ENCODE results near the gene ZKSCAN7.
"Not testable (repeated sequence)": the region's sequence is repeated elsewhere in the genome, so short reads cannot be mapped to it uniquely, and the experiment has no call there.

ZKSCAN7 gene

GRCh38 chr3:44530911-44531310, 24.1 kb upstream of the ZKSCAN7 start:
- TF ChIP-seq, protein P1, sequence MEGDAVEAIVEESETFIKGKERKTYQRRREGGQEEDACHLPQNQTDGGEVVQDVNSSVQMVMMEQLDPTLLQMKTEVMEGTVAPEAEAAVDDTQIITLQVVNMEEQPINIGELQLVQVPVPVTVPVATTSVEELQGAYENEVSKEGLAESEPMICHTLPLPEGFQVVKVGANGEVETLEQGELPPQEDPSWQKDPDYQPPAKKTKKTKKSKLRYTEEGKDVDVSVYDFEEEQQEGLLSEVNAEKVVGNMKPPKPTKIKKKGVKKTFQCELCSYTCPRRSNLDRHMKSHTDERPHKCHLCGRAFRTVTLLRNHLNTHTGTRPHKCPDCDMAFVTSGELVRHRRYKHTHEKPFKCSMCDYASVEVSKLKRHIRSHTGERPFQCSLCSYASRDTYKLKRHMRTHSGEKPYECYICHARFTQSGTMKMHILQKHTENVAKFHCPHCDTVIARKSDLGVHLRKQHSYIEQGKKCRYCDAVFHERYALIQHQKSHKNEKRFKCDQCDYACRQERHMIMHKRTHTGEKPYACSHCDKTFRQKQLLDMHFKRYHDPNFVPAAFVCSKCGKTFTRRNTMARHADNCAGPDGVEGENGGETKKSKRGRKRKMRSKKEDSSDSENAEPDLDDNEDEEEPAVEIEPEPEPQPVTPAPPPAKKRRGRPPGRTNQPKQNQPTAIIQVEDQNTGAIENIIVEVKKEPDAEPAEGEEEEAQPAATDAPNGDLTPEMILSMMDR (IDR thresholded peaks at IDR 0.05; ENCODE audit: low read depth, low read length) = no peak
- in situ Hi-C loops (cut with HindIII; ENCODE audit: low sequenced_read_pairs) = no loop called here

DNA sequence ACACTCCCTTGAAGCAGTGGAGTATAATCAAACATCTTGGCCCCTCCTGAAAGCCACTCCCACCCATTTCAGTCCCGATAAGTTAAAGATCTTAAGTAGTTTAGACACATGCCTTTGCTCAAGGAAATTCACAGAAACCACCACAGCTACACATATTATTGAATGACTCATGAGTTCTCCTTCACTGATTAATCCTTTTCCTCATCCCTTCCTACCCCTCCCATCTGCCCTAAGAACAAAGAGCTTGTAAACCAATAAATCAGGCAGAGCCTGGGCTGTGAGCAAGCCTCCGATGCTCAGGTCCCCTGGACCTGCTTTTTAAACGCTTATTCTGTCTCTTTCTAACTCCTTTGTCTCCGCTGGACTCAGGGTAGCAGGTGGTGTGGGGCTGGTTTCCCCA, 20.3 kb upstream of the ZKSCAN7 start:
- DNase-seq (ENCODE audit: low read depth, low spot score); in situ Hi-C loops (cut with HindIII; ENCODE audit: low sequenced_read_pairs); H3K4me3 ChIP-seq (ENCODE audit: low read depth, low read length): not testable (repeated sequence)

More at GRCh38 chr3:44530911-44531310, 24.1 kb upstream of the ZKSCAN7 start:
- DNase-seq (ENCODE audit: low read depth, low spot score) = no peak
- no peak overlapping the region for H3K4me3 ChIP-seq (ENCODE audit: low read depth, low read length)

- TF ChIP-seq, protein P1 (IDR thresholded peaks at IDR 0.05; ENCODE audit: low read depth, low read length) = no peak
- no peak for DNase-seq (ENCODE audit: low read depth, low spot score)
- in situ Hi-C loops (cut with HindIII; ENCODE audit: low sequenced_read_pairs) = no loop called here
Measured at GRCh38 chr3:44535364-44535763, 19.6 kb upstream of the ZKSCAN7 start.

GRCh38 chr3:44544811-44545210, 10.2 kb upstream of the ZKSCAN7 start:
- in situ Hi-C loops (cut with HindIII; ENCODE audit: low sequenced_read_pairs); DNase-seq (ENCODE audit: low read depth, low spot score); H3K4me3 ChIP-seq (ENCODE audit: low read depth, low read length): not testable (repeated sequence)

More at GRCh38 chr3:44535364-44535763, 19.6 kb upstream of the ZKSCAN7 start:
- H3K4me3 ChIP-seq (ENCODE audit: low read depth, low read length) = no peak overlapping the region

- TF ChIP-seq, protein P1 (IDR thresholded peaks at IDR 0.05; ENCODE audit: low read depth, low read length) = no peak
- in situ Hi-C loops (cut with HindIII; ENCODE audit: low sequenced_read_pairs) = no loop called here
- H3K4me3 ChIP-seq (ENCODE audit: low read depth, low read length) = peak overlapping the region; percentile 77
- DNase-seq (ENCODE audit: low read depth, low spot score) = peak; percentile 16
Measured at GRCh38 chr3:44555723-44556122, 730 bp downstream of the ZKSCAN7 start.

GRCh38 chr3:44557074-44557473, 2.1 kb downstream of the ZKSCAN7 start:
- in situ Hi-C loops (cut with HindIII; ENCODE audit: low sequenced_read_pairs) = no loop called here
- H3K4me3 ChIP-seq (ENCODE audit: low read depth, low read length) = no peak overlapping the region
- no peak for DNase-seq (ENCODE audit: low read depth, low spot score)
- TF ChIP-seq, protein P1 (IDR thresholded peaks at IDR 0.05; ENCODE audit: low read depth, low read length) = no peak

GRCh38 chr3:44561076-44561475, 6.1 kb downstream of the ZKSCAN7 start:
- no peak for DNase-seq (ENCODE audit: low read depth, low spot score)
- TF ChIP-seq, protein P1 (IDR thresholded peaks at IDR 0.05; ENCODE audit: low read depth, low read length) = no peak
- in situ Hi-C loops (cut with HindIII; ENCODE audit: low sequenced_read_pairs) = no loop called here
- no peak overlapping the region for H3K4me3 ChIP-seq (ENCODE audit: low read depth, low read length)

- TF ChIP-seq, protein P1 (IDR thresholded peaks at IDR 0.05; ENCODE audit: low read depth, low read length) = no peak
- no peak overlapping the region for H3K4me3 ChIP-seq (ENCODE audit: low read depth, low read length)
- DNase-seq (ENCODE audit: low read depth, low spot score) = no peak
- in situ Hi-C loops (cut with HindIII; ENCODE audit: low sequenced_read_pairs) = no loop called here
Measured at GRCh38 chr3:44562147-44562546, 7.2 kb downstream of the ZKSCAN7 start.
